H1 (cell line): ENCODE data around the gene ZNF318.

ENCODE experiments used
- CEBPB ChIP-seq: IDR thresholded peaks from 2 replicates; pipeline ENCODE4 v1.6.1; 2012; ENCODE audit warnings: low read depth, low read length
- KDM1A ChIP-seq: fragments of 200-600, 300-600 bp; sonication (generic); IDR thresholded peaks from 2 replicates; pipeline ENCODE4 v1.7.1; 2016; ENCODE audit warnings: mild to moderate bottlenecking, low read length, borderline replicate concordance
- POLR2A ChIP-seq, 2 experiments: IDR thresholded peaks; 1 replicate in 1 of 2; 2 replicates in 1 of 2; pipeline ENCODE4 v1.6.1; 2011; ENCODE audit warnings: low read depth in 2 of 2, low read length in 2 of 2, mild to moderate bottlenecking in 2 of 2; ENCODE audit errors: control extremely low read depth in 1 of 2
- TAF7 ChIP-seq: optimal IDR thresholded peaks from 2 replicates; pipeline ENCODE3; 2011; ENCODE audit warnings: low read depth, mild to moderate bottlenecking, inconsistent platforms, low read length, moderate library complexity, borderline replicate concordance
- TF ChIP-seq, protein P1 (sequence below): IDR thresholded peaks from 2 replicates; pipeline ENCODE4 v1.6.1; 2012; ENCODE audit warnings: low read length, inconsistent platforms

DNA sequence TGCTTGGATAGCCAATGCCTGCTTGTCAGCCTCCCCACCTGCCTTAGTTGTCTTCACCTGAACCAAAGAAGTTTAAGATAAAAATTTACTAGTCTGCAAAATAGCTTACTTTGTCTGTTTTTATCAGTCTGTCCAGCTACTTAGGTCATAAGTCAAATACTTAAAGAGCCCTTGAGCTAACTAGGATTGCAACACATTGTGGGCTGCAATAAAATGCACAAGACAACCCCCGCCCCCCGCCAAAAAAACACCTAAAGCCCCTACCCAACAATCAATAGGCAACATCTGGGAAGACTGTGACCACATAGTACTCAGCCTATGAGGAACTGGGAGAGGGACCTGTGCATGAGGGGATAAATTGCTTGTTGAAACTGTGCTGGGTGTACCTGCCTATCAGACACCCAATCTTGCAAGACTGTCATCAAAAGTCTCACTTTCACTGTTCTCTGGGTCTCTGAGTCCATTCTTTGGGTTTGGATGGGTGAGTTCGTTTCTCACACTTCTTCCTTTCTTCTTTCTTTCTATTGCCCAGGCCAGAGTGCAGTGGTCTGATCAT lies 30.6 kb upstream of the ZNF318 start:
- no peak for TF ChIP-seq CEBPB
- no peak for TF ChIP-seq POLR2A (IDR thresholded peaks at IDR 0.05; ENCODE audit: control extremely low read depth in 1 of 2, low read depth in 2 of 2, low read length in 2 of 2)
- TF ChIP-seq, protein P1, sequence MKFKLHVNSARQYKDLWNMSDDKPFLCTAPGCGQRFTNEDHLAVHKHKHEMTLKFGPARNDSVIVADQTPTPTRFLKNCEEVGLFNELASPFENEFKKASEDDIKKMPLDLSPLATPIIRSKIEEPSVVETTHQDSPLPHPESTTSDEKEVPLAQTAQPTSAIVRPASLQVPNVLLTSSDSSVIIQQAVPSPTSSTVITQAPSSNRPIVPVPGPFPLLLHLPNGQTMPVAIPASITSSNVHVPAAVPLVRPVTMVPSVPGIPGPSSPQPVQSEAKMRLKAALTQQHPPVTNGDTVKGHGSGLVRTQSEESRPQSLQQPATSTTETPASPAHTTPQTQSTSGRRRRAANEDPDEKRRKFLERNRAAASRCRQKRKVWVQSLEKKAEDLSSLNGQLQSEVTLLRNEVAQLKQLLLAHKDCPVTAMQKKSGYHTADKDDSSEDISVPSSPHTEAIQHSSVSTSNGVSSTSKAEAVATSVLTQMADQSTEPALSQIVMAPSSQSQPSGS, result no peak
- no peak for TF ChIP-seq TAF7
- TF ChIP-seq KDM1A, result no peak
